Stimulated activated CD4-positive, alpha-beta T cell treated with anti-CD3 and anti-CD28 coated beads, Interleukin-4, amount 100 ng/mL, for 48 hours (primary cell): ENCODE measurements around the gene SCN1B.
"Not testable (repeated sequence)": the region's sequence is repeated elsewhere in the genome, so short reads cannot be mapped to it uniquely, and the experiment has no call there.

Source experiments
- DNase-seq, 2 donors: peaks; one replicate each; pipeline ENCODE4 v3.0.0-alpha.2; 2020; ENCODE audit warnings: low read depth in 2 of 2

The SCN1B gene

DNA sequence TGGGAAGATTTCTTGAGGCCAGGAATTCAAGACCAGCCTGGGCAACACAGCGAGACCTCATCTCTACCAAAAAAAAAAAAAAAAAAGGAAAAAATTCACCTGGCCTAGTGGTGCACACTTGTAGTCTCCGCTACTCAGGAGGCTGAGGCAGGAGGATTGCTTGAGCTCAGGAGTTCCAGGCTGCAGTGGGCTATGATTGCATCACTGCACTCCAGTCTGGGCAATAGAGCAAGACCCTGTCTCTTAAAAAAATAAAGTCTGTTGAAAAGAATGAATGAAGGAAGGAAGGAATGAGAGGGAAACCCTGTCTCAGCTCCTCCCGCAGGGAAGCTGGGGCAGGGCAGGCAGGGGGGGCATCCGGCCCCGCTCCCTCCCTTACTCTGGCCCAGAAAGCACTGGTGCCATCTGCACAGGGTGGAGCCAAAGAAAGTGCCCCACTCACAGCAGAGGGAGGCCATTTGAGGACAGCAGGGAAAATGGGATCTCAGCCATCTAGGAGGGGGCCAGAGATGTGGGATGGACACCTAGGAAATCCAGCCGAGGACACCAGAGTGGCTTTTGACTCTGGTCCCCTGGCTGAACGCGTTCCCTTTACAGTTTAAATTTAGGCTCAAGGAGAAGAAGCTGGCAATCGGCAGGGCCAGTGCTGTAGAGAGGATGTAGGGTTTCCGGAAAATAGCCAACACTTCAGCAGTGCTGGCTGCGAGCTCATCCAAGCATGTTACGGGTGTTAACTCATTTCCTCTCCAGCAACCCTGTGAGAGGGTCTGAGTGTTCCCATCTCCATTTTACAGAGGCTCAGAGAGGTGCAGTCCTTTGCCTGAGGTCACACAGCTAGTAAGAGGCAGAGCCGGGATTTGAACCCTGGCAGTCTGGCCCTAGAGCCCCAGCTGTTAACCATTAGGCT, 7.7 kb downstream of the SCN1B start:
- DNase-seq = no peak

DNA sequence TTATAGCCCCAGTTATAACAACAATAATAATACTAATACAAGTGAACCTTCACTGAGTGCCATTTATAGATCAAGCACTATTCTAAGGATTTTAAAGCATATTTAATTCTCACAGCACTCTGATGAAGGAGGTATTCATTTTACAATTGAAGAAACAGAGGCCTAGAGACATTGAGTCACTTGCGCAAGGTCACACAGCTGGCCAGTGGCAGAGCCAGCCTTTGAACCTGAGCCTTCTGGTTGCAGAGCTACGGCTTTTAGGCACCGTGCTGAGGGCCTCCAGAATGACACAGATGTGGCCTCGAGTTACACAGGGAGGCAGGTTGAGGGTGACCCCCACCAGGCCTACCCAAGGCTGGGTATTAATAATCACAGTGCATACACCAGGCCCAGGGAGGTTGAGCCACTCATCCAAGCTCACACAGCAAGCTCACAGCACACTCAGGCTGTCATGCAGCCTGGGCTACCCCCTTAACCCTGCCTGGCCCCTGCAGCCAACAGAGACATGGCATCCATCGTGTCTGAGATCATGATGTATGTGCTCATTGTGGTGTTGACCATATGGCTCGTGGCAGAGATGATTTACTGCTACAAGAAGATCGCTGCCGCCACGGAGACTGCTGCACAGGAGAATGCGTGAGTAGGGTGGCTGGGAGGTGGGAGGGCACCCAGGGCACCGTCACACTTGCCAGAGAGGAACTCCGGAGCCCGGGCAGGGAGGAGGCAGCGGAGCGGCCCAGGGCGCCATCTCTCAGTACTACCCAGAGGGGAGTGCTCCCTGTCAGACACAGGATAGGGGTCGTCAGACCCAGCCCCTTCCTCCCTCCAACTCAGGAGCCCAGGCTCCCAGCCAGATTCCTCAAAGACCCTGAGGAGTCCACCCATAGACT, 8.6 kb downstream of the SCN1B start:
- DNase-seq = no peak

DNA sequence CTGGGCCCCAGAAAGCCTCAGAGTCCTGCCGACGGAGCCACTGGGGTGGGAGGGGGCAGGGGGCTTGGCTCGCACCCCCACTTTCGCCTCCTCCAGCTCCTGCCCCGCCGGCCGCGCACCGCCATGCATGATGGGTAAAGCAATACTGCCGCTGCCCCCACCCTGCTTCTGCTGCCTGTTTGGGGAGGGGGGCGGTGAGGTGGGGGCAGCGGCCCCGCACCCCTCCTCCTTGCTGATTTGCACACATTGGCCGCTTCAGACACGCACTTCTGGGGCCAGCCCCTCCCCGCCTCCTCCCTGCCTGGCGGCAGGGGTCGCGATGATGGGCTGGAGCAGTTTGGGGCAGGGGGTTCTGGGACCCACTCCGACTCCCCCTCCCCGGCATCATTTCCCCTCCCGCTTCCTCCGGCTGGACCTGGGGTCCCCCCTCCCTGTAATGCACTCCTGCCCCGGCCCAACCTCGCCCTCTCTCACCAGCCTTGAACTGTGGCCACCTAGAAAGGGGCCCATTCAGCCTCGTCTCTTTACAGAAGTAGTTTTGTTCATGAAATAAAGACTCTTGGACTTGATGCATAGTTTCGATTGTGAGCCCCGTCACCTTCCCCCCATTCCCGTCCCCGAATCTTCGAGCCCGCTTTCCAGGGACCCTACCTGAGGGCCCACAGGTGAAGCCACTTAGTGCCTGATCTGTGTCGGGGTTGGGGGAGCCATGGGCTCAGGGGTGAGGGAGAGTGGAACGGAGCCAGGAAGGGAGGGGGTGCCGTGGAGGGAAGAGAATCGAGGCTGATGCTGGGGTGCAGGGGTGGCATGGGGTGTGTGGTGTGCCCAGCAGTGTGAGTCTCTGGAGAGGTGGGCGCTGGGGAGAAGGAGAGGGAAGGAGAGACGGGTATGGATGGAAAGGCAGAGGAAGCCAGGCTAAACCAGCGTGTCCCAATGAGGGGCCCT, 9.9 kb downstream of the SCN1B start:
- no peak for DNase-seq

DNA sequence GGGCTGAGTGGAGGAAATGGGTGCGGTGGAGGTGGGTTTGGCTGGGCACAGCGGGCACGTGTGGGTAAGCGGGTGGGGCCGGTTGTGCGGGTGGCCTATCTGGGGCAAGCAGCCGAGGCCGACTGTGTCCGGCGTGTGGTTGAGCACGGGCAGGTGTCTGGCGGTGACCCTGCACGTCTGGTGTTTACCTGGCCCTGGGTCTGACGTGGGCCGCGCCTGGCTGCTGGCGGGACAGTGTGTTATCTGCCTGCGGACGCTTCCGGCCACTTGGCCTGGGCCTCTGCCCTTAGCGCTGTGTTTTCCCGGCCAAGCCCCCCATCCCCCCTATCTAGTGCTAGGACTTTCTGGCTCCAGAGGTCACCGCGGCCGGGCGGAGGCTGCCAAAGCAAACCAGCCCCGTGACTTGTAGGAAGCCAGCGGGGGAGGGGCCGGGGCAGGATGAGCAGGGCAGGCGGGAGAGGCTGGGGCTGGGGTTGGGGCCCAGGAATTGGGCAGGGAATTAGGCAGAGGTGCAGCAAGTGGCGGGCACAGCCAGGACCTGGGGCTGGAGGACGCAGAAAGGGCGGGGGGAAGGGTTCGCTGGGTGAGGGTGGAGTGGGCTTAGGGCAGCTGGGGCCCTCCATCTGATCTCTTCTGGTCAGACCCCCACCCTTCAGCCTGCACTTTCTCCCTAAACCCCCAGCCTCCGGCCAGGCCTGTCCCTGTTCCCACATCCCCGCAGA, 10.7 kb downstream of the SCN1B start:
- peak in 1 of 2 donors; percentile 17 for DNase-seq

- DNase-seq = no peak
Observed at GRCh38 chr19:35041548-35042055, 11.3 kb downstream of the SCN1B start, which contains the start of gene HPN. Gene HPN, plus strand, starts transcription at chr19:35041721. Its CDS starts 786 bp downstream, at chr19:35042507.

GRCh38 chr19:35042056-35042730, 11.9 kb downstream of the SCN1B start:
- DNase-seq = no peak

GRCh38 chr19:35042954-35043604, 12.8 kb downstream of the SCN1B start:
- no peak for DNase-seq

GRCh38 chr19:35043906-35044305, 13.6 kb downstream of the SCN1B start:
- no peak for DNase-seq

DNA sequence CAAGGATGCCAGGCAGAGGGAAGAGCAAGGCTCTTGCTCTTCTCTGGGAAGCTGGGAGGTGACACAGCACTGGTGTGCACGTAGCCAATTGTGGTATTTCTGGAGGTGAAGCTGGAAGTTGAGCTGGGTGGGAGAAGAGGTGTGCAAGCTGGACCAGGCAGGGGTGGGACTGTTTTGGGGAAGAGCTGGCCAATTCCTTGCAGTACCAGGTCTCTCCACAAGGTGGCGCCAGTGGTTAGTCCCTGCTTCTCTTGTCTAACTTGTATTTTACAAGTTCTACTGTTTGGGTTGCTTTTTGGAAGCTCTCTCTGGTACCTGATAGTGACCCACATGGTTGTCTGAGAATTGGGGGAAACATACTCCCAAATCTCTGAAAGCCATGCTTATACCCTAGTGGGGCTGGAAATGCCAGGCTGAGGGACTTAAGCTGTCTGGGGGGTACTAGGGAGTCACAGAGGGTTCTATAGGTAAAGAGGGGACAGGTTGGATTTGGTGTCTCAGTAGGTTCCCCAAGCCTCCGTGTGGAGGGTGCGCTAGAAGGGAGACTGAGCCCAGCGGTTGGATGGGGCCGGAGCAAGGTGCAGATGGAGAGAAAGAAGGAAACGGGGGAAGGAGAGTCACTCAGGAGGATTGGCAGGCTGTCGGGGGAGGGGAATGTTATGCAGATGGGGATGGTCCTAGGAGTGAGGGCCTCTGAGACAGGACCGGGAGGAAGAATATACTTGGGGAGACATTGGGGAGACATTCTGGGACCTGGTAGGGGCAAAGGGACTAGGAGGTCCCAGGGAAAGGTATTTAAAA, 14.2 kb downstream of the SCN1B start:
- peak; percentile 47 to 73 for DNase-seq

- no peak for DNase-seq
Observed at GRCh38 chr19:35045667-35046300, 15.5 kb downstream of the SCN1B start.

DNA sequence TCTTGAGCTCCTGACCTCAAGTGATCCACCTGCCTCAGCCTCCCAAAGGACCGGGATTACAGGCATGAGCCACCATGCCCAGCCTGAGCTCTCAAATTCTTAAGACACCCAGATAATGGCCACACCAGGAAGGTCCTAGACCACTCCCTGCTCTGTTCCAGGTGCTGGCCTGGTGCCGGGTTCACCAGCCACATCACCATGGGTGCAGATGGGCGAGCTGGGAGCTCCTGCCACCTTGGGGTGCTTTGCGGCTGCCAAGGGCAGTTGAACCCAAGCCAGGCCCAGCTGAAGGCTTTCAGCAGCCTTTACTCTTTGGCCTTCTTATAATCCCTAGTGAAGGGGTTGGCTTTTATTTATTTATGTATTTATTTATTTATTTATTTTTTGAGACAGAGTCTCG, 16.2 kb downstream of the SCN1B start:
- no peak for DNase-seq

DNA sequence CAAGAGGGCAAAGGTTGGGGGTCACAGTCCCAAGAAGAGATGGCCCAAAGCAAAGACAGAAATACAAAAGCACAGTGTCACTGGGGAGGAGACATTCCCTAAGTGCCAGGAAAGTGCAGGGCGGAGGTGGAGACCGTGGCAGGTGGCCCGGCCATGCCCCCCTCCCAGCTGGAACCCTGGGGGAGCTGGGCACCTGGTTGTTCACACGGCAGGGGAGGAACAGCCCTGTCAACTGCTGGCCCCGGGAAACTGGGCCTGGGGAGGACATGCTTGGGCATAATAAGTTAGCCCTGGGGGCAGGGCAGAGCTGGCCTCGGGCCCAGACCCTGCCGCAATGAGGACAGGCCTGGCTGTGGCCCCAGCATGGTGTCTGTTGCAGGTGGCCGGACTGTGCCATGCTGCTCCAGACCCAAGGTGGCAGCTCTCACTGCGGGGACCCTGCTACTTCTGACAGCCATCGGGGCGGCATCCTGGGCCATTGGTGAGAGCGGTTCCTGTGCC, 18.7 kb downstream of the SCN1B start:
- no peak for DNase-seq

DNA sequence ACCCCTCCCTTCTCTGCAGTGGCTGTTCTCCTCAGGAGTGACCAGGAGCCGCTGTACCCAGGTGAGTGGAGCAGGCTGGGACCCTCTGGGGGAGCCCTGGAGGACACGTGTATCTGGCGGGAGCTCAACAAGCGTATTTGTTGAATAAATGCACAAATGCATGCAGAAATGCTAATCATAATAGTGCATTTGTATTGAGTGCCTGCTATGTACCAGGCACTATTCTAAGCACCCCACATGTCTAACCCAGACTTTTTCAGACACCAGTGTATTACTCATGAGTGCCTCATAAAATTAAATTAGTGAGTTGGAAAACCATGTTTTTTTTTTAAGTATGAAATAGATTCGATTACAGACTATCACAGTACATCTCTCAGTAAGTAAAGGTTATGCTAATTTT, 19.2 kb downstream of the SCN1B start:
- DNase-seq = no peak

DNA sequence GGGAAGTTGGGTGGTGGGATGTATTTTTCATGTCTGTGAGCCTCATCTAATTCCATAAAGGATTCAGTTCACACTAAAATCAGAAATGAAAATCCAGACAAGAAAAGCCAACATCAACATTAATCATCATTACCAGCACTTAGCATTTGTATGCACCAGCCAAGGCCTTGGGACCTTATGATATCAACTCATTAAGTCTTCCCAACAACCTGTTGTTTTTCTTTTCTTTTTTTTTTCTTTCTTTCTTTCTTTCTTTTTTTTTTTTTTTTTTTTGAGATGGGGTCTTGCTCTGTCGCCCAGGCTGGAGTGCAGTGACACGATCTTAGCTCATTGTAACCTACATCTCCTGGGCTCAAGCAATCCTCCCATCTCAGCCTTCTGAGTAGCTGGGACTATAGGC, 20.4 kb downstream of the SCN1B start:
- DNase-seq = not testable (repeated sequence)

- DNase-seq = not testable (repeated sequence)
Observed at GRCh38 chr19:35051268-35051667, 21.0 kb downstream of the SCN1B start.

DNA sequence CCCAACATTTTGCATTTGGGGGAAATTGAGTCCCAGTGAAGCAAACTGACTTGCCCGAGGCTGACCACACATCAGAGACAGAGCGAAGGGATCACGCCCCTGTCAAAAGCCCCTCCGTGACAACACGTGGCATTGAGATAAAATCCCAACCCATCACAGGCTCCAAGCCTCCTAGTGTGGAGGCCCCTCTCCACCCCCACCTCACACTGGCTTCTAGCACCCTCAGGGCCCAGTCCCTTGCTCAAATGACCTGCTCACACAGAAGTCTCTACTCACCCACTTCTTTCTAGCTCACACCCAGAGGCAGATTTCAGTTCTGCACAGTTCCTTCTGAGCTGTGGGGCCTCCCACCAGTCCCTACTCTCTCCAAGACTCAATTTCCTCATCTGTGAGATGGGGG, 21.5 kb downstream of the SCN1B start:
- DNase-seq = no peak

- no peak for DNase-seq
Observed at GRCh38 chr19:35052599-35053190, 22.4 kb downstream of the SCN1B start.
